ENCODE data around the gene SYT14.

SYT14 gene

GRCh38 chr1:210217482-210217881 lies 279.5 kb downstream of the SYT14 start:
- DNase-seq: no peak

- no peak for DNase-seq
Observed at GRCh38 chr1:210218047-210218446, 280.0 kb downstream of the SYT14 start.

All from fibroblast of skin of right quadriceps (primary cell).